ENCODE measurements around the gene ASPSCR1.

DNA sequence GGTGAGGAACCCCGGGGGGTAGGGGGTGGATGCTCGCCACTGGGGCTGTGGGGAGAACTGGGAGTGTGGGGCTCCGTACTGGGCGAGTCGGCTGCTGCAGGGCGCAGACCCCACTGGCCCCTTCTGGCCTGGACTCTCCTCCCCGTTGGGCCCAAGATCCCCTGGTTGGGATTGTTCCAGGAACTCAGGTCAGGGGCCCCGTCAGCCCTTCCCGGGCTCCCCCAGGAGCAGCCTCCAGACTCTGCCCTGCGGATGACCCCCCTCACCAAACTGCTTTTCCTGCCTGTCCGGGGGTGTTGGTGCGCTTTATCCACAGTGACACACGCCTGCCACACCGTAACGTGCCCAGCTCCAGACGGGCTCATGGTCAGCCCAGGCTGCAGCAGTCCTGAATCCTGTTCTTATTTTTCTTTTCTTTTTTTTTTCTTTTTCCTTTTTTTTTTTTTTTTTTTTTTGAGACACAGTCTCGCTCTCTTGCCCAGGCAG, 24.2 kb downstream of the ASPSCR1 start:
- TF ChIP-seq GATA2 (IDR thresholded peaks at IDR 0.05; ENCODE audit: low read depth, low read length): no peak
- TF ChIP-seq GATA3 (IDR thresholded peaks at IDR 0.05; ENCODE audit: low read depth, low read length): no peak
